Measurements from ENCODE around the gene IRF2BP1.

IRF2BP1 gene

DNA sequence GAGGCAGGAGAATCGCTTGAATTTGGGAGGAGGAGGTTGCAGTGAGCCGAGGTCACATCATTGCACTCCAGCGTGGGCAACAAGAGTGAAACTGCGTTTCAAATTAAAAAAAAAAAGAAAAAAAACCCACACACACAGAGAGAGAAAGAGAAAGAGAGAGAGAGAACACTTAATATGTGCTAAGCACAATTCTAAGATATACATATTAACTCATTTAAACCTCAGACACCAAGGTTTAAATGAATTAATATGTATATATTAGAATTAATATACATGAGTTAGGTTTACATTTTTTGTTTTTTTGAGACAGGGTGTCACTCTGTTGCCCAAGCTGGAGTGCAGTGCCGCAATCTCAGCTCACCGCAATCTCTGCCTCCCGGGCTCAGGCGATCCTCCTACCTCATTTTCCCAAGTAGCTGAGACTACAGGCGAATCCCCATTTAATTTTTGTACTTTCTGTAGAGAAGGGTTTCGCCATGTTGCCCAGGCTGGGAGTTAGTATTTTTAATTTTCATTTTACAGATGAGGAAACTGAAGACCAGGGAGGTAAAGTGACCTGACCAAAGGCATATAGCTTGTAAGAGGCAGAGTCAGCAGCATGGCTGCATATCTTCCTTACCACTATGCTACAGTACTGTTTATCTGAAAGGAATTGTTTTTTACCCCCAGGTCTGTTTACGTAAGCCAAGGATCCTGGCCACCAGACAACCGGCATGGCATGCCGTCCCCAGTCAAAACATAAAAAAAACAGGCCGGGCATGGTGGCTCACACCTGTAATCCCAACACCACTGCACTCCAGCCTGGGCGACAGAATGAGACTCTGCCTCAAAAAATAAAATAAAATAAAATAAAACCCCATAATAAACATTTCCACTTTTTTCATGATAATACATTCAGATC lies 25.3 kb downstream of the IRF2BP1 start:
- no peak for DNase-seq (ENCODE audit: low spot score)

DNA sequence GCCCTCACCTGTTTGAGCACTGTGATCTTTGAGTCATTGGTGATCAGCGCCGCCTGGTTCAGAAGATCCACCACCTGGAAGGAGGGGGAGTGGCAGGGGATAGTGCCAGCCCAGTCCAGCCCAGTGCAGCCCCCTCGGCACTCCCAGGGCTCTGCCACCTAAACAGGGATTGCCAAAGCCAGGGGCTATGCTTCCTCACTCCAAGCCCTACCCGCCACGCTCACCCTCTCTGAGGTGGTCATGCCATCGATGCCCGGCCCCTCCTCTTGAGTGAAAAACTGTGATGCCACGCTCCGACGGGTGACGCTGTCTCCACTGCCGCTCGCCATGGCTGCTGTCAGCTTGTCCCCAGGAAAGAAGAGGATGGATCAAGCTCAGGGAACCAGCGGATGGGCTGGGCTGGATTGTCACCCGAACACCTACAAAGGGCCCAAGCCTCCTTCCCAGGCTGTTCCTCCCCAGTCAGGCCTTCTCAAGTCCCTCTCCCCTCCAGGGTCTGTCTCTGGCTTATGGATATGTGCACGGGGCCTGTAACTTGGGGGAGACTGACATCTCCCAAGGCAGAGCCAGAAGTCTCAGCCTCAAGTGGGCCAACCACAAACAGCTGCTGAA lies 31.7 kb downstream of the IRF2BP1 start:
- no peak for DNase-seq (ENCODE audit: low spot score)

DNA sequence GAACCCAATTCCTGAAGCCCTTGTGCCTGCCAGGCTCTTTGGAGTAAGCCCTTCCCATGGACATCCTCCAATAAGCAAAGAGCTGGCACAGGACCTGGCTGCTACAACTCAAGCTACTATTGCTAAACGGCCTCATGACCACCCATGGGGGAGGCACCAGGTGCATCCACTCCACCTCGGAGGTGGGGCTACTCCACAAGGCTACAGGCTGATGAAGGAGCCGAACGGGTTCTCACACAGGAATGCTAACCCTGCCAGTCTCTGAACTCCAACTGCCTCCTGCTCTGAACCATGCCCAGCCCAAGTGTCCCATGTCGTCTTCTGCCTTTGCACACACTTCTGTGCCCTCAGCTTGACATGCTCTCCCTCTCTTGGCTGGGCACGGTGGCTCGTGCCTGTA lies 33.0 kb downstream of the IRF2BP1 start:
- no peak for DNase-seq (ENCODE audit: low spot score)

DNA sequence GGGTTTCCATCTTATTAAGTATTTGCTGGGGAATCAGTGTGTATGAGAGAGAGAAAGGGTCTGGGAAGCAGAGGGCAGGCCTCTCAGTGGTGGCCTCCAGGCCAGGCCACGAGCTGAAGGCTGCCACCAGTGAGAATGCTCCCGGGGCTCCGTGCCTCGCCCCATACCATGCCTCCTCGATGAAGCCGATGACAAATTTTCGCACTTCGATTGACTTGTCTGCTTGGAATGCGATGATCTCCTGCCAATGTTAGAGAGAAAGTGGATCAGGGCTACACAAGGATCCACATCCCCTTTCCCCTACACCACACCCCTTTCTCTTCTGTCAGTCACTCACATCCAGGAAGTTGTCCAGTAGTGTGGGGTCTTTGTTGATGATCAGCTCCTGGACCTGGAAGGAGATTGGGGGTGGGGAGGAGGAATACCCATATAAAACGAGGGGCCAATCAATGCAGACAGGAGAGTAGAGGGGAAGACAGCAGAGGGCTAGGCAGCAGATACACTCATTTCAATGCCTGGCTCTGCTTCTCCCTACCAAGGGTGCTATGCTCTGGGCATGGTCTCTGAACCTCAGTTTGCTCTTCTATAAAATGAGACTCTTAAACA lies 33.7 kb downstream of the IRF2BP1 start:
- no peak for DNase-seq (ENCODE audit: low spot score)

DNA sequence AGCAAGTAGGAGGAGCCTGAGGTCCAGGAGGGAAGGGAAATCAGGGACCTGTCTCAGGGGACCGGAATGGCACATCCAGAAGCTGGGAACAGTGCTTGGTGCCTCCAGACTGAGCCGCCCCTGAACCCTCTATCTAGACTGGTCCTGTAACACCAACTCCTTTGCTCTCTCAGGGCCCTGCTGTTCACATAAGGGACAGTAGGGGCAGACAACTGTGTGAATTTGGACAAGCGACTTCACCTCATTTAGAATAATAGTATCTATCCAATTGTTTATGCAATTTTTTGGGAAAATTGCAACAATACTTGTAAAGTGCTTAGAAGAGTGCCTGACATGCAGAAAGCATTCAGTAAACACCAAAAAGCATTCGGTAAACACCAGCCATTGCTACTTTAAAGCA lies 37.0 kb downstream of the IRF2BP1 start:
- no peak for DNase-seq (ENCODE audit: low spot score)

DNA sequence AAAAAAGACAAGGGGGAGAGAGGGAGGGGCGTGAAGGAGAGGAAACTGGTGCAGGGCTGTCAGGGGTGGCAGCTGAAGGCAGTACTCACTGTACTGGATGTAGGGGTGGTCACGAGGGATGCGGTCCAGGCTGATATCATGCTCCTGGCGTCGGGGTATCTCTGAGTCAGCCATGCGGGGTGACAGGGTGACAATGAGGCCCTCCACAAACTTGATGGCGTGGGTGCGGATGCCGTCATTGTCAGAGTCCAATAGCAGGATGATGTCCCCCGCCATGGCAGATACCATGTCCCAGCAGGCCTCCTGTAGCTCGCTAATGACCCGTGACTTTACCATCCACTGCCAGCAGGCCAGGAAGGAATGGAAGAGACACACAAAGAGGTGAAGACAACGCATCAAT lies 38.3 kb downstream of the IRF2BP1 start:
- DNase-seq (ENCODE audit: low spot score): no peak

DNA sequence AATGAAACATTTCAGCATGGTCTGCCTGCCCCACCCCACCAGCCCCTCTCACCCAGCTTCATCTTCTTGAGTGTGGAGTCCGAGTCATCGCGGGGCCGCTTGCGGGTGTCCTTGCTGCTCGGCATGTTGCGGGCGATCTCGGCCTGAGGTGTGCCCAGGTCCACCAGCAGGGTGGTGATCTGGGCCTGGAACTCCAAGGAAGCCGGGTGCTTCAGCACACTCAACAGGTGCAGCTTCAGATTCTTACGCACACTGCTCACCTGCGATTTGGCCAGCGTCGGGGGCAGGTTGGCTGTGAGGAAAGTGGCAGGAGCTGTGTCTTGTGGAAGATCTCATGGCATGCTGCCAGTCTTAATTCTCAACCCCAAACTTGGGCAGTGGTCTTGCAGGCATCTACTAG lies 43.7 kb downstream of the IRF2BP1 start:
- DNase-seq (ENCODE audit: low spot score): no peak

DNA sequence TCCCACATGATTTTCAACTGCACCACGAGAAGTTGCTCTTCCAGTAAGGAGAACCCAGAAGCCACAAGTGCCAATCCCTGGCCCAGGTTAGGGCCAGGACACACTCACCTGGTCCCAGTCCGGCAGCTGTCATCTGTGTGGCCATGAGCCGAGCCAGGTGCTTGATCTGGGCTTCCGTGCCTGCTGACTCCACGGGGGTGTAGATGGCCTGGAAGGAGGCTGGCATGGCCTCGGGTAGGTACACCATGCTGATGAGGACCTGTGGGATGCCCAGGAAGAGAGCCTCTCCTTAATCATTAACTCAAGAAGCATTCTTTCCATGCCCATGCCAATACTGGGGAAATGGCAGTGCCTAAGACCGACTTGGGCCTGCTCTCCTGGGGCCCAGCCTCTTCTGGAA lies 51.0 kb downstream of the IRF2BP1 start:
- no peak for DNase-seq (ENCODE audit: low spot score)
